ENCODE results near the gene ACOXL.

GRCh38 chr2:110866045-110866444, 133.7 kb downstream of the ACOXL start:
- TF ChIP-seq POLR2A (IDR thresholded peaks at IDR 0.05; ENCODE audit: low read length) (no peak), GATA1 (IDR thresholded peaks at IDR 0.05; ENCODE audit: low read depth, low read length) (no peak)

Measured in erythroblast (primary cell).